ENCODE data around the gene VGLL3. TPM values are rescaled to one million over a fixed set of nuclear protein-coding genes. Genes with fewer than 3 reads are reported as not detected.

VGLL3 gene
- total and polyA plus RNA-seq, 2 donors (not counting 1 experiment from before 2014, with no cell fraction given) = not detected

DNA sequence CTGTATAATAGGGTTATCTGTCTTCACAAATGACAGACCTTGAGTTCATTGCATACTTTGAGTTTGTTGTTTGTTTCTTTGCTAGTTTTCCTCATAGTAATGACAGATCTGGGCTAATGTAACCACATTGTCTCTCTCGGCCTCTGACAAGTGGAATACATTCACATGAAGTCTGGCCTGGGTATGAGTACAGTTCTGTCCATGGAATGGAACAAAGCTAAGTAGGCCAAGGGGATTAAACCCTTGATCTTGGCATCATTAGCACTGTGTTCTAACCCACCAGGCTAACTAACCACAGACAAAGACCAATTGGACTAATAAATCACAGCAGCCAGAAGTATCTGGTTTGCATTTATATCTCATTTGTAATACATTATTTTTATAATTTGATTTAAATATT, 7.6 kb upstream of the VGLL3 start:
- POLR2A ChIA-PET = no interaction called here
- Histone ChIP-seq H3K27ac (ENCODE audit: low read length in 2 of 2) (no peak overlapping the region), H3K79me2 (ENCODE audit: control insufficient read depth, insufficient read depth, low read length) (no peaks in the 10 kb centered on the region), H3K27me3 (replicated peaks in 1 of 4; ENCODE audit: control extremely low read depth in 1 of 4, control insufficient read depth in 3 of 4, insufficient read depth in 4 of 4, low read length in 3 of 4) (no peaks in the 10 kb centered on the region), H2AFZ (ENCODE audit: insufficient read depth, low read depth, low read length, poor library complexity, severe bottlenecking) (no peak overlapping the region), H3K9ac (ENCODE audit: low read length) (no peak overlapping the region), H3K4me2 (replicated peaks; ENCODE audit: low read depth, low read length, poor library complexity, severe bottlenecking) (no peak overlapping the region), H3K4me1 (ENCODE audit: control insufficient read depth in 2 of 2, insufficient read depth in 2 of 2, low read length in 2 of 2) (no peaks in the 10 kb centered on the region), H4K20me1 (ENCODE audit: control insufficient read depth, insufficient read depth, low read length, poor library complexity, severe bottlenecking) (no peaks in the 10 kb centered on the region), H3K4me3 (ENCODE audit: control extremely low read depth in 1 of 5, extremely low read depth in 1 of 5, insufficient read depth in 1 of 5, low read depth in 2 of 5, low read length in 4 of 5) (no peak overlapping the region), H3K36me3 (replicated peaks in 1 of 2; ENCODE audit: control extremely low read depth in 1 of 2, control insufficient read depth in 1 of 2, extremely low read depth in 1 of 2, insufficient read depth in 2 of 2, low read length in 1 of 2) (no peaks in the 10 kb centered on the region), H3K9me3 (ENCODE audit: control extremely low read depth in 1 of 3, control insufficient read depth in 2 of 3, insufficient read depth in 1 of 3, low read length in 2 of 3) (no peaks in the 10 kb centered on the region)
- no peak for ATAC-seq (ENCODE audit: low read depth)
- TF ChIP-seq, protein P1, sequence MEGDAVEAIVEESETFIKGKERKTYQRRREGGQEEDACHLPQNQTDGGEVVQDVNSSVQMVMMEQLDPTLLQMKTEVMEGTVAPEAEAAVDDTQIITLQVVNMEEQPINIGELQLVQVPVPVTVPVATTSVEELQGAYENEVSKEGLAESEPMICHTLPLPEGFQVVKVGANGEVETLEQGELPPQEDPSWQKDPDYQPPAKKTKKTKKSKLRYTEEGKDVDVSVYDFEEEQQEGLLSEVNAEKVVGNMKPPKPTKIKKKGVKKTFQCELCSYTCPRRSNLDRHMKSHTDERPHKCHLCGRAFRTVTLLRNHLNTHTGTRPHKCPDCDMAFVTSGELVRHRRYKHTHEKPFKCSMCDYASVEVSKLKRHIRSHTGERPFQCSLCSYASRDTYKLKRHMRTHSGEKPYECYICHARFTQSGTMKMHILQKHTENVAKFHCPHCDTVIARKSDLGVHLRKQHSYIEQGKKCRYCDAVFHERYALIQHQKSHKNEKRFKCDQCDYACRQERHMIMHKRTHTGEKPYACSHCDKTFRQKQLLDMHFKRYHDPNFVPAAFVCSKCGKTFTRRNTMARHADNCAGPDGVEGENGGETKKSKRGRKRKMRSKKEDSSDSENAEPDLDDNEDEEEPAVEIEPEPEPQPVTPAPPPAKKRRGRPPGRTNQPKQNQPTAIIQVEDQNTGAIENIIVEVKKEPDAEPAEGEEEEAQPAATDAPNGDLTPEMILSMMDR (IDR thresholded peaks at IDR 0.05) = no peak
- TF ChIP-seq EZH2 (IDR thresholded peaks at IDR 0.05; ENCODE audit: borderline replicate concordance, insufficient read depth, low read depth, low read length, poor library complexity, severe bottlenecking) = no peak
- Mint-ChIP-seq H3K4me3 (no peak overlapping the region), H3K27ac (no peak overlapping the region), H3K4me1 (no peaks in the 10 kb centered on the region), H3K27me3 (peaks cover 6% of the 10 kb centered on the region), H3K9me3 (ENCODE audit: insufficient read depth) (no peaks in the 10 kb centered on the region)
- DNase-seq = no peak
- WGBS (ENCODE audit: insufficient coverage) = no CpG with 5 or more reads among the region's 1 CpG
- intact Hi-C loops (cut with micrococcal nuclease) = no loop called here
- CTCF ChIA-PET = no interaction called here

DNA sequence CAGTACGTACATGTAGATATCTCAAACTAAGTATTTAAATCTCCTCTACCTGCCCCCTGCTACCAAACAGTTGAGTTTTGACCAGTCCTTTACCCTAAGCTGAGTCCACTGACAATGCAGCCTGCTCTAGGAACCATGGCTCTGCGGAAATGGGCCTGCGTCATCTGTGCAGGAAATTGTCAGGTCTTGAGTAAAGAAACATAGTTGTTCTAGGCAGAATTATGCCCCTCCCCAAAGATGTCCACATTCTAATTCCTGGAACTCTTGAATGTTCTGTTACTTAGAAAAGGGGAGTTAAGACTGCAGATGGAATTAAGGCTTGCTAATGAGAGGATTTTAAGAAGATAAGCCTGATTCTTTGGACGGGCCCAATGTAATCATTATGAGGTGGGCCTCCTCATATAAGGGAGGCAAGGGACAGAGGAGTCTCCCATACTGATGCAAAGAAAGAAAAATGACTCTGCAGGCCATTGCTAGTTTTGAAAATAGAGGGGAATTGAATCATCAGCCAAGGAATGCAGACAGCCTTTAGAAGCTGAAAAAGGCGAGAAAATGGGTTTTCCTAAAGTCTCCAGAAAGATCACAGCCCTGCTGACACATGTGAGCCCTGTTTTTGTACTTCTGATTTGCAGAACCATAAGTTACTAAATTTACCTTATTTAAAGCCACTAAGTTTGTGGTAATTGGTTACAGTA, 5.5 kb upstream of the VGLL3 start:
- Mint-ChIP-seq H3K4me3 (no peak overlapping the region), H3K27me3 (peaks cover 18% of the 10 kb centered on the region), H3K4me1 (peaks cover 3% of the 10 kb centered on the region), H3K9me3 (ENCODE audit: insufficient read depth) (no peaks in the 10 kb centered on the region), H3K27ac (no peak overlapping the region)
- ChIA-PET CTCF (no interaction called here), POLR2A (no interaction called here)
- intact Hi-C loops (cut with micrococcal nuclease) = no loop called here
- no peak for ATAC-seq (ENCODE audit: low read depth)
- Histone ChIP-seq H3K27me3 (replicated peaks in 1 of 4; ENCODE audit: control extremely low read depth in 1 of 4, control insufficient read depth in 3 of 4, insufficient read depth in 4 of 4, low read length in 3 of 4) (peaks cover 0 to 3% (median 0%) of the 10 kb centered on the region in 4 experiments), H3K9me3 (ENCODE audit: control extremely low read depth in 1 of 3, control insufficient read depth in 2 of 3, insufficient read depth in 1 of 3, low read length in 2 of 3) (no peaks in the 10 kb centered on the region), H3K79me2 (ENCODE audit: control insufficient read depth, insufficient read depth, low read length) (no peaks in the 10 kb centered on the region), H3K27ac (ENCODE audit: low read length in 2 of 2) (no peak overlapping the region), H3K4me2 (replicated peaks; ENCODE audit: low read depth, low read length, poor library complexity, severe bottlenecking) (no peak overlapping the region), H4K20me1 (ENCODE audit: control insufficient read depth, insufficient read depth, low read length, poor library complexity, severe bottlenecking) (no peaks in the 10 kb centered on the region), H3K9ac (ENCODE audit: low read length) (no peak overlapping the region), H3K4me1 (ENCODE audit: control insufficient read depth in 2 of 2, insufficient read depth in 2 of 2, low read length in 2 of 2) (no peaks in the 10 kb centered on the region), H3K36me3 (replicated peaks in 1 of 2; ENCODE audit: control extremely low read depth in 1 of 2, control insufficient read depth in 1 of 2, extremely low read depth in 1 of 2, insufficient read depth in 2 of 2, low read length in 1 of 2) (no peaks in the 10 kb centered on the region), H3K4me3 (ENCODE audit: control extremely low read depth in 1 of 5, extremely low read depth in 1 of 5, insufficient read depth in 1 of 5, low read depth in 2 of 5, low read length in 4 of 5) (no peak overlapping the region), H2AFZ (ENCODE audit: insufficient read depth, low read depth, low read length, poor library complexity, severe bottlenecking) (no peak overlapping the region)
- TF ChIP-seq, protein P1 (IDR thresholded peaks at IDR 0.05) = no peak
- no peak for TF ChIP-seq EZH2 (IDR thresholded peaks at IDR 0.05; ENCODE audit: borderline replicate concordance, insufficient read depth, low read depth, low read length, poor library complexity, severe bottlenecking)
- DNase-seq = no peak
- WGBS (ENCODE audit: insufficient coverage) = 94% methylated on average over 5 of the region's 5 CpGs
